H1 (cell line): ENCODE data around the gene SNX32. TPM values are rescaled to one million over a fixed set of nuclear protein-coding genes. Genes with fewer than 3 reads are reported as not detected.

Source experiments
- CTCF ChIA-PET: fragments of 300-600 bp; sonication (Branson Sonifier 250); formaldehyde crosslinking; loops from one replicate; lab custom pipeline; 2021; ENCODE audit not compliant: partially characterized antibody; lab: Charles Lee
- POLR2A ChIA-PET: fragments of 300-600 bp; sonication (Branson Sonifier 250); formaldehyde crosslinking; loops from one replicate; lab custom pipeline; 2021; ENCODE audit warnings: inconsistent platforms; ENCODE audit not compliant: partially characterized antibody; lab: Charles Lee
- DNase-seq, 2 experiments: peaks; one replicate each; pipeline versions ENCODE4 v3.0.0 to v3.0.0-alpha.2; 2010 to 2022; ENCODE audit warnings: low spot score in 2 of 2, low read depth in 1 of 2, mixed read lengths in 1 of 2
- FAIRE-seq: peaks from 2 replicates; lab custom pipeline; 2011; peaks lifted over from hg19 to GRCh38; lab: Jason Lieb, UNC
- H2AFZ ChIP-seq: 2 replicates; pipeline ENCODE4 v1.8.1; 2012; ENCODE audit warnings: low read length, inconsistent platforms
- H2AK5ac ChIP-seq: 2 replicates; pipeline ENCODE4 v1.6.1; 2013; ENCODE audit warnings: low read depth, low read length
- H2BK120ac ChIP-seq: replicated peaks from 2 replicates; pipeline ENCODE3; 2013; ENCODE audit warnings: low read depth, low read length, inconsistent platforms
- H2BK12ac ChIP-seq: 2 replicates; pipeline ENCODE4 v1.6.1; 2013; ENCODE audit warnings: low read depth, low read length
- H2BK15ac ChIP-seq: 2 replicates; pipeline ENCODE4 v1.6.1; 2013; ENCODE audit warnings: low read length
- H2BK20ac ChIP-seq: 2 replicates; pipeline ENCODE4 v1.6.1; 2013; ENCODE audit warnings: low read length
- H2BK5ac ChIP-seq: 2 replicates; pipeline ENCODE4 v1.6.1; 2013; ENCODE audit warnings: low read depth, low read length
- H3K14ac ChIP-seq: 2 replicates; pipeline ENCODE4 v1.6.1; 2013; ENCODE audit warnings: inconsistent platforms; ENCODE audit not compliant: insufficient read length
- H3K18ac ChIP-seq: 2 replicates; pipeline ENCODE4 v1.6.1; 2013; ENCODE audit warnings: low read length; ENCODE audit errors: extremely low read depth
- H3K23ac ChIP-seq: 2 replicates; pipeline ENCODE4 v1.6.1; 2013; ENCODE audit warnings: inconsistent platforms; ENCODE audit not compliant: insufficient read length
- H3K23me2 ChIP-seq: 2 replicates; pipeline ENCODE4 v1.6.1; 2013; ENCODE audit warnings: low read depth, low read length
- H3K27ac ChIP-seq: 2 replicates; pipeline ENCODE4 v1.6.1; 2011; ENCODE audit warnings: low read depth, low read length, inconsistent platforms
- H3K27me3 ChIP-seq, 4 experiments: replicated peaks in 1 of 4; 1 replicate in 1 of 4; 2 replicates in 3 of 4; pipeline versions ENCODE4 v1.6.1 to v1.8.1; 2011 to 2013; ENCODE audit warnings: low read length in 3 of 4, mild to moderate bottlenecking in 3 of 4, inconsistent platforms in 2 of 4, mixed read lengths in 2 of 4, moderate library complexity in 1 of 4; ENCODE audit not compliant: control insufficient read depth in 3 of 4, insufficient read depth in 3 of 4; ENCODE audit errors: extremely low read depth in 1 of 4
- H3K36me3 ChIP-seq, 4 experiments: 2 replicates each; pipeline versions ENCODE4 v1.6.1 to v1.8.1; 2011 to 2013; ENCODE audit warnings: mild to moderate bottlenecking in 4 of 4, low read length in 3 of 4, moderate library complexity in 2 of 4, control low read depth in 1 of 4, inconsistent platforms in 1 of 4; ENCODE audit not compliant: insufficient read depth in 4 of 4, control insufficient read depth in 2 of 4
- H3K4ac ChIP-seq: replicated peaks from 2 replicates; pipeline ENCODE3; 2013; ENCODE audit warnings: low read length, low read depth, mixed read lengths, inconsistent platforms; ENCODE audit not compliant: insufficient read length
- H3K4me1 ChIP-seq, 4 experiments: replicated peaks in 1 of 4; 1 replicate in 1 of 4; 2 replicates in 3 of 4; pipeline versions ENCODE4 v1.6.1 to v1.8.1; 2011 to 2013; ENCODE audit warnings: low read length in 3 of 4, inconsistent platforms in 2 of 4, mixed read lengths in 1 of 4; ENCODE audit not compliant: insufficient read depth in 4 of 4, control insufficient read depth in 3 of 4
- H3K4me2 ChIP-seq, 2 experiments: 2 replicates each; pipeline versions ENCODE4 v1.6.1 to v1.8.1; 2011 to 2013; ENCODE audit warnings: low read depth in 2 of 2, low read length in 2 of 2, control low read depth in 1 of 2, inconsistent platforms in 1 of 2, mild to moderate bottlenecking in 1 of 2; ENCODE audit not compliant: insufficient read depth in 1 of 2
- H3K4me3 ChIP-seq, 4 experiments: fragments of 200-600, 300-600 bp in 1 of 4; sonication (generic), shearing (Covaris generic), sonication (Bioruptor Twin) in 1 of 4; 2 replicates each; pipeline versions ENCODE4 v1.5.1 to v1.8.1; 2011 to 2016; ENCODE audit warnings: low read length in 4 of 4, low read depth in 3 of 4, control low read depth in 2 of 4, inconsistent platforms in 2 of 4, mild to moderate bottlenecking in 2 of 4, mixed read lengths in 1 of 4, moderate library complexity in 1 of 4; ENCODE audit not compliant: insufficient read depth in 2 of 4; ENCODE audit errors: extremely low read depth in 1 of 4
- H3K56ac ChIP-seq: replicated peaks from 2 replicates; pipeline ENCODE3; 2013; ENCODE audit warnings: low read depth, mild to moderate bottlenecking, mixed read lengths, low read length, inconsistent platforms; ENCODE audit not compliant: insufficient read length
- H3K79me1 ChIP-seq: 2 replicates; pipeline ENCODE4 v1.6.1; 2013; ENCODE audit warnings: low read depth, low read length, control low read depth
- H3K79me2 ChIP-seq, 2 experiments: 2 replicates each; pipeline versions ENCODE4 v1.6.1 to v1.8.1; 2012 to 2013; ENCODE audit warnings: low read length in 2 of 2, mild to moderate bottlenecking in 2 of 2, inconsistent platforms in 1 of 2; ENCODE audit not compliant: insufficient read depth in 2 of 2, control insufficient read depth in 1 of 2
- H3K9ac ChIP-seq, 4 experiments: replicated peaks in 1 of 4; 1 replicate in 1 of 4; 2 replicates in 3 of 4; pipeline versions ENCODE4 v1.6.1 to v1.8.1; 2011 to 2013; ENCODE audit warnings: low read depth in 3 of 4, low read length in 3 of 4, control low read depth in 2 of 4, mild to moderate bottlenecking in 2 of 4, moderate library complexity in 2 of 4, inconsistent platforms in 1 of 4; ENCODE audit errors: extremely low read depth in 1 of 4
- H3K9me3 ChIP-seq, 2 experiments: 2 replicates each; pipeline versions ENCODE4 v1.6.1 to v1.8.1; 2012 to 2013; ENCODE audit warnings: mild to moderate bottlenecking in 2 of 2, moderate library complexity in 2 of 2, control low read depth in 1 of 2, inconsistent platforms in 1 of 2, low read depth in 1 of 2, low read length in 1 of 2, mixed read lengths in 1 of 2; ENCODE audit not compliant: insufficient read depth in 2 of 2
- H4K20me1 ChIP-seq, 2 experiments: replicated peaks in 1 of 2; 2 replicates each; pipeline versions ENCODE3 to v1.8.1; 2011 to 2013; ENCODE audit warnings: inconsistent platforms in 2 of 2, low read length in 2 of 2, mild to moderate bottlenecking in 1 of 2; ENCODE audit not compliant: insufficient read depth in 2 of 2, control insufficient read depth in 1 of 2
- H4K5ac ChIP-seq: 2 replicates; pipeline ENCODE4 v1.6.1; 2013; ENCODE audit warnings: low read length, low read depth, mixed read lengths, inconsistent platforms; ENCODE audit not compliant: insufficient read length
- H4K8ac ChIP-seq: 2 replicates; pipeline ENCODE4 v1.8.0; 2013; ENCODE audit warnings: mild to moderate bottlenecking, moderate library complexity, low read length, inconsistent platforms; ENCODE audit not compliant: insufficient read depth; ENCODE audit errors: extremely low read depth
- H4K91ac ChIP-seq: replicated peaks from 2 replicates; pipeline ENCODE3; 2013; ENCODE audit warnings: low read length, mixed read lengths, inconsistent platforms; ENCODE audit not compliant: insufficient read length
- ATF2 ChIP-seq: IDR thresholded peaks from 2 replicates; pipeline ENCODE4 v1.6.1; 2012; ENCODE audit warnings: low read length, inconsistent platforms
- BRCA1 ChIP-seq: IDR thresholded peaks from 2 replicates; pipeline ENCODE4 v1.6.1; 2012; ENCODE audit warnings: low read depth, low read length, improper control_type of control experiment
- CEBPB ChIP-seq: IDR thresholded peaks from 2 replicates; pipeline ENCODE4 v1.6.1; 2012; ENCODE audit warnings: low read depth, low read length
- FOSL1 ChIP-seq: IDR thresholded peaks from 2 replicates; pipeline ENCODE4 v1.6.1; 2011; ENCODE audit warnings: mild to moderate bottlenecking, low read depth, low read length, moderate library complexity; ENCODE audit not compliant: insufficient read depth
- NRF1 ChIP-seq: IDR thresholded peaks from 2 replicates; pipeline ENCODE4 v1.6.1; 2011; ENCODE audit warnings: mild to moderate bottlenecking, low read depth, low read length, improper control_type of control experiment
- RFX5 ChIP-seq: IDR thresholded peaks from 2 replicates; pipeline ENCODE4 v1.6.1; 2011; ENCODE audit warnings: low read depth, low read length, improper control_type of control experiment, borderline replicate concordance
- SIRT6 ChIP-seq: IDR thresholded peaks from one replicate; pipeline ENCODE4 v1.7.1; 2012; ENCODE audit warnings: low read length, inconsistent platforms
- TAF1 ChIP-seq: IDR thresholded peaks from 2 replicates; pipeline ENCODE4 v1.6.1; 2011; ENCODE audit warnings: mild to moderate bottlenecking, low read depth, low read length
- TBP ChIP-seq: IDR thresholded peaks from 2 replicates; pipeline ENCODE4 v1.6.1; 2011; ENCODE audit warnings: low read depth, low read length, improper control_type of control experiment
- WGBS, 2 experiments: shearing (Covaris generic) in 1 of 2; methylation state at CpG; one replicate each; pipeline versions ENCODE4 v1.1.6 to v1.1.7; 2013 to 2015; ENCODE audit warnings: low lambda C conversion rate in 2 of 2, mixed read lengths in 2 of 2, inconsistent platforms in 1 of 2, low coverage in 1 of 2, missing lambda C conversion rate in 1 of 2; ENCODE audit not compliant: insufficient replicate concordance in 2 of 2, insufficient coverage in 1 of 2, insufficient read length in 1 of 2; ENCODE audit errors: extremely low coverage in 1 of 2, missing lambda C conversion rate in 1 of 2; 5-methylcytosine and 5-hydroxymethylcytosine counted together
- polyA plus RNA-seq, 7 experiments: library from polyadenylated mRNA; depleted of rRNA in 3 of 7; stranded (reverse) in 5 of 7; unstranded in 2 of 7; fragments of >200 nt in 5 of 7; fragments of 200-250 nt in 2 of 7; gene quantifications; 1 replicate in 5 of 7; 2 replicates in 1 of 7; 4 replicates in 1 of 7; pipeline versions ENCODE4 v1.2.1 to v1.2.3, GENCODE V29; 2011 to 2013; ENCODE audit warnings: missing spikeins in 2 of 7, mixed read lengths in 2 of 7
- total RNA-seq: library from RNA; stranded (reverse); fragmentation: NEBNext Ultra II Directional; extraction: Animal tissue kit (Norgen Biotek cat#: 25700); gene quantifications from 2 replicates; pipeline ENCODE4 v1.2.1, GENCODE V29; 2021

SNX32 gene
- total and polyA plus RNA-seq, 2 of the 8 experiments (the other 6 are each of a cell fraction or from before 2014, with no cell fraction given) = 0.76 to 2.2 TPM

DNA sequence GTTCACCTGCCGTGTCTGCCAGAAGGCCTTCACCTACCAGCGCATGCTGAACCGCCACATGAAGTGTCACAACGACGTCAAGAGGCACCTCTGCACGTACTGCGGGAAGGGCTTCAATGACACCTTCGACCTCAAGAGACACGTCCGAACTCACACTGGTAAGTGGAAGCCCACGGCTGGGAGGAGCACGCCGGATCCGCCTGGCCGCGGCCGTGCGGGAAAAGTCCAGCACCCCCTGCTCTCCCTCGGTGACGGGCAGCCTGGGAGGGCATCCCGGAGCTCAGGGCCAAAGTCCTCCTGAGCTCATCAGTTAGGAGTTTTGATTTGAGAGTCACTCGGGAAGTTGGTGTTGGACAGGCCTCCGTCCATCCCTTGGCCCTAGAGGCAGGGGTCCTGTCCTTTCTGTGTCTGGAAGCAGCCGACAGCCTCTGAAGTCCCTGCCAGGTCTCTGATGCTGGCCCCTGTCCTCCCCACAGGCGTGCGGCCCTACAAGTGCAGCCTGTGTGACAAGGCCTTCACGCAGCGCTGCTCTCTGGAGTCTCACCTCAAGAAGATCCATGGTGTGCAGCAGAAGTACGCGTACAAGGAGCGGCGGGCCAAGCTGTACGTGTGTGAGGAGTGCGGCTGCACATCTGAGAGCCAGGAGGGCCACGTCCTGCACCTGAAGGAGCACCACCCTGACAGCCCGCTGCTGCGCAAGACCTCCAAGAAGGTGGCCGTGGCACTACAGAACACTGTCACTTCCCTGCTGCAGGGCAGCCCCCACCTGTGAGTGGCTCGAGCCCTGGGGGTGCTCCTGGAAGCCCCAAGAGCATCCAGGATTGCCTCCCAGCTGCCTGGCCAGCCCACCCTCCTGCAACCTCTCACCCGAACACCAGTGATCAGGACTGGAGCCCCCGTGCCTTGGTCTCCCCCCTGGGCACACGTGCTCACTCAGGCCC lies 38.9 kb upstream of the SNX32 start:
- no peaks in the 10 kb centered on the region for H3K79me2 ChIP-seq
- CTCF ChIA-PET = interaction anchor here (0.8 to 12.7 kb wide), 6 partner anchors 9 to 24 kb away, joined by 3 to 128 read pairs (median 4); partner anchors contain the start of gene AP5B1
- 92% methylated on average over 42 of the region's 42 CpGs; no CpG with 5 or more reads in 1 of the 2 experiments for WGBS, 2 experiments
- TF ChIP-seq SIRT6 (no peak), NRF1 (no peak), FOSL1 (no peak), RFX5 (no peak), BRCA1 (no peak), TAF1 (no peak), CEBPB (no peak), ATF2 (no peak), TBP (no peak)

More for the DNA sequence above, 38.9 kb upstream of the SNX32 start:
- no peak overlapping the region for H4K5ac ChIP-seq
- FAIRE-seq (no peak), DNase-seq (no peak)
- H3K4ac ChIP-seq = no peak overlapping the region
- no peak overlapping the region; a peak in 1 of 7 replicates for H3K9ac ChIP-seq
- peaks cover 0 to 23% (median 10%) of the 10 kb centered on the region in 4 experiments; a peak in 6 of 7 replicates for H3K4me1 ChIP-seq
- H4K8ac ChIP-seq = peak overlapping the region; percentile 38; the same call in 1 of the 2 replicates
- no peak overlapping the region for H3K14ac ChIP-seq
- no peak overlapping the region for H3K4me3 ChIP-seq
- POLR2A ChIA-PET = interaction anchor here (1.0 to 2.6 kb wide), 3 partner anchors 9 to 71 kb away, joined by 3 to 9 read pairs (median 3); no protein-coding TSS in a partner anchor
- no peaks in the 10 kb centered on the region for H3K9me3 ChIP-seq
- no peak overlapping the region for H2BK5ac ChIP-seq
- no peak overlapping the region for H3K4me2 ChIP-seq
- H2BK12ac ChIP-seq = peak overlapping the region; percentile 27; the same call in 1 of the 2 replicates
- no peak overlapping the region for H4K91ac ChIP-seq
- no peak overlapping the region for H2AK5ac ChIP-seq
- H4K20me1 ChIP-seq = no peaks in the 10 kb centered on the region
- H3K23ac ChIP-seq = no peak overlapping the region
- no peak overlapping the region for H2AFZ ChIP-seq
- H2BK120ac ChIP-seq = no peak overlapping the region
- H3K18ac ChIP-seq = no peak overlapping the region
- 0 out of 2 replicates have a peak, but pooled peaks cover 2% of the 10 kb centered on the region for H3K79me1 ChIP-seq
- no peaks in the 10 kb centered on the region; a peak in 2 of 7 replicates for H3K27me3 ChIP-seq
- H3K27ac ChIP-seq = no peak overlapping the region
- no peak overlapping the region for H2BK20ac ChIP-seq
- H2BK15ac ChIP-seq = no peak overlapping the region
- H3K56ac ChIP-seq = no peak overlapping the region
- no peaks in the 10 kb centered on the region for H3K23me2 ChIP-seq
- peaks cover 0 to 3% (median 0%) of the 10 kb centered on the region in 4 experiments; a peak in 3 of 8 replicates for H3K36me3 ChIP-seq
